Measurements from ENCODE around the gene FBXL7. TPM values are rescaled to one million over a fixed set of nuclear protein-coding genes. Genes with fewer than 3 reads are reported as not detected.

The FBXL7 gene
- total RNA-seq, 1 experiment from 2014 or later: not detected

DNA sequence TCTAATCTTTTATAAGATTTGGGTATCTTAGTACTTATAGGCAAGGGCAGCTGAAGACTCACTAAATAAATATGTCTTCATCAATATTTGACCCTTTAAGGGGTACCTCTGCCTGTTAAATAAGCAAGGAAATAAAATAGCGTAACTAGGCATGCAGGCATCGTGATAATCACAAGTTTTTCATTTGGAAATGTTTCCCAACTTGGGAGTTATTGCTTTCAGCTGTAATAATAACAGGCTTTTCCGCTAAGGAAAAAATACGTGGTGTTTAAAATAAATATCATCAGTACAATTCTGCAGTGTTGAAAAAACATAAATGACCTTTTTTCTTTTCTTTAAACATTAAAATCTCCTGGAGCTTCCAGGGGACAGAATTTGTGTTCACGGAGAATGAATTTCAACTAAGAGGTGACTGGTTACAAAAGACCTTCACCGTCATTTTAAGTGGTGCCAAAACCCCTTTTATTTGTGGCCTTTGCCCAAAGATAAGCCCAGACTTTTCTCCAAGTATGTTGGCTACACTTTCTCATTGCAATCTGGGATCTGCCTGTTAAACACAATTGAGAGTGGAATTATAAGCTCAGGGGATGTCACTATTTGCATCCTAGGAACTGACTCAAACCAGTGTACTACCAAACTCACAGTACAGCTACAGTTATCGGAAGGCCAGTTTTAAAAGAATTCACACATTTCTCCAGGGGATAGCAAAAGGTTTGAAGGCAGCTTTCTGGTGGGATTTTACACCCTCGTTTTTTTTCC, 218.6 kb downstream of the FBXL7 start:
- BruUV-seq (replicated peaks): no TSS peak
- Histone ChIP-seq H3K4me1 (ENCODE audit: control insufficient read depth, insufficient read depth, low read length) (no peaks in the 10 kb centered on the region), H3K4me3 (ENCODE audit: low read depth in 2 of 2, low read length in 2 of 2) (no peak overlapping the region), H3K9me3 (ENCODE audit: control insufficient read depth, insufficient read depth, low read depth, low read length) (no peaks in the 10 kb centered on the region), H3K27me3 (ENCODE audit: control insufficient read depth, insufficient read depth, low read length) (no peaks in the 10 kb centered on the region), H3K36me3 (ENCODE audit: control insufficient read depth, insufficient read depth, low read length) (no peaks in the 10 kb centered on the region), H3K27ac (ENCODE audit: low read length) (no peak overlapping the region)
- ATAC-seq (no peak), DNase-seq (ENCODE audit: low read depth, low spot score) (no peak)
- in situ Hi-C loops (cut with HindIII; ENCODE audit: low pct_unique_long_range_greater_than_20kb, low sequenced_read_pairs): no loop called here
- ChIA-PET CTCF (no interaction called here), POLR2A (no interaction called here)
- TF ChIP-seq, protein P1, sequence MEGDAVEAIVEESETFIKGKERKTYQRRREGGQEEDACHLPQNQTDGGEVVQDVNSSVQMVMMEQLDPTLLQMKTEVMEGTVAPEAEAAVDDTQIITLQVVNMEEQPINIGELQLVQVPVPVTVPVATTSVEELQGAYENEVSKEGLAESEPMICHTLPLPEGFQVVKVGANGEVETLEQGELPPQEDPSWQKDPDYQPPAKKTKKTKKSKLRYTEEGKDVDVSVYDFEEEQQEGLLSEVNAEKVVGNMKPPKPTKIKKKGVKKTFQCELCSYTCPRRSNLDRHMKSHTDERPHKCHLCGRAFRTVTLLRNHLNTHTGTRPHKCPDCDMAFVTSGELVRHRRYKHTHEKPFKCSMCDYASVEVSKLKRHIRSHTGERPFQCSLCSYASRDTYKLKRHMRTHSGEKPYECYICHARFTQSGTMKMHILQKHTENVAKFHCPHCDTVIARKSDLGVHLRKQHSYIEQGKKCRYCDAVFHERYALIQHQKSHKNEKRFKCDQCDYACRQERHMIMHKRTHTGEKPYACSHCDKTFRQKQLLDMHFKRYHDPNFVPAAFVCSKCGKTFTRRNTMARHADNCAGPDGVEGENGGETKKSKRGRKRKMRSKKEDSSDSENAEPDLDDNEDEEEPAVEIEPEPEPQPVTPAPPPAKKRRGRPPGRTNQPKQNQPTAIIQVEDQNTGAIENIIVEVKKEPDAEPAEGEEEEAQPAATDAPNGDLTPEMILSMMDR (IDR thresholded peaks at IDR 0.05): no peak
- TF ChIP-seq POLR2AphosphoS5 (IDR thresholded peaks at IDR 0.05; ENCODE audit: low read depth, low read length): no peak
- TF ChIP-seq TCF7L2 (IDR thresholded peaks at IDR 0.05; ENCODE audit: low read depth, low read length): no peak
- no peak for TF ChIP-seq SIN3A (IDR thresholded peaks at IDR 0.05; ENCODE audit: borderline replicate concordance, insufficient read depth, low read depth, low read length)
- TF ChIP-seq, protein P2, sequence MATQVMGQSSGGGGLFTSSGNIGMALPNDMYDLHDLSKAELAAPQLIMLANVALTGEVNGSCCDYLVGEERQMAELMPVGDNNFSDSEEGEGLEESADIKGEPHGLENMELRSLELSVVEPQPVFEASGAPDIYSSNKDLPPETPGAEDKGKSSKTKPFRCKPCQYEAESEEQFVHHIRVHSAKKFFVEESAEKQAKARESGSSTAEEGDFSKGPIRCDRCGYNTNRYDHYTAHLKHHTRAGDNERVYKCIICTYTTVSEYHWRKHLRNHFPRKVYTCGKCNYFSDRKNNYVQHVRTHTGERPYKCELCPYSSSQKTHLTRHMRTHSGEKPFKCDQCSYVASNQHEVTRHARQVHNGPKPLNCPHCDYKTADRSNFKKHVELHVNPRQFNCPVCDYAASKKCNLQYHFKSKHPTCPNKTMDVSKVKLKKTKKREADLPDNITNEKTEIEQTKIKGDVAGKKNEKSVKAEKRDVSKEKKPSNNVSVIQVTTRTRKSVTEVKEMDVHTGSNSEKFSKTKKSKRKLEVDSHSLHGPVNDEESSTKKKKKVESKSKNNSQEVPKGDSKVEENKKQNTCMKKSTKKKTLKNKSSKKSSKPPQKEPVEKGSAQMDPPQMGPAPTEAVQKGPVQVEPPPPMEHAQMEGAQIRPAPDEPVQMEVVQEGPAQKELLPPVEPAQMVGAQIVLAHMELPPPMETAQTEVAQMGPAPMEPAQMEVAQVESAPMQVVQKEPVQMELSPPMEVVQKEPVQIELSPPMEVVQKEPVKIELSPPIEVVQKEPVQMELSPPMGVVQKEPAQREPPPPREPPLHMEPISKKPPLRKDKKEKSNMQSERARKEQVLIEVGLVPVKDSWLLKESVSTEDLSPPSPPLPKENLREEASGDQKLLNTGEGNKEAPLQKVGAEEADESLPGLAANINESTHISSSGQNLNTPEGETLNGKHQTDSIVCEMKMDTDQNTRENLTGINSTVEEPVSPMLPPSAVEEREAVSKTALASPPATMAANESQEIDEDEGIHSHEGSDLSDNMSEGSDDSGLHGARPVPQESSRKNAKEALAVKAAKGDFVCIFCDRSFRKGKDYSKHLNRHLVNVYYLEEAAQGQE (IDR thresholded peaks at IDR 0.05; ENCODE audit: insufficient read depth in 1 of 2, low read depth in 2 of 2, low read length in 1 of 2): no peak
- intact Hi-C loops (cut with micrococcal nuclease; ENCODE audit: unreplicated experiment): no loop called here

DNA sequence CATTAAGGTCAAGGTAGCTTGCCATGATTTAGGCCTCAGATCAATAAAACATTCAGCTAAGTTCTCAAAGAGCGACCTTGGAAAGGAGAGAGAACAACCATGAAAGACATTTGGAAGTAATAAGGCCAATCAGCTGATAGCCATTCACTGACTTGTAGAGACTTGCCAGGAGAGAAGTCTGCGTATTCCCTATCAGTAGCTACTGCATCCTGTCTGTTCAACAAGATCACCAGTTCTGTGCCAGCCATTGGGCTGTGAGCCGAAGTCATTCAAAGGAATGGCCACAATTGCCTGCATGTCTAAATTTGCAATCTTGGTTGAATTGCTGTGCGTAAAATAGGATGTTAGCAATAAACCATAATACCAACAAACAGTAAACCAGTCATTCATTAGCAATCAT, 219.8 kb downstream of the FBXL7 start:
- ChIA-PET POLR2A (no interaction called here), CTCF (no interaction called here)
- H3K27ac ChIP-seq (ENCODE audit: low read length): no peak overlapping the region
- ATAC-seq: no peak
- no peaks in the 10 kb centered on the region for H3K36me3 ChIP-seq (ENCODE audit: control insufficient read depth, insufficient read depth, low read length)
- no peak for DNase-seq (ENCODE audit: low read depth, low spot score)
- intact Hi-C loops (cut with micrococcal nuclease; ENCODE audit: unreplicated experiment): no loop called here
- BruUV-seq (replicated peaks): no TSS peak
- no peak overlapping the region for H3K4me3 ChIP-seq (ENCODE audit: low read depth in 2 of 2, low read length in 2 of 2)
- in situ Hi-C loops (cut with HindIII; ENCODE audit: low pct_unique_long_range_greater_than_20kb, low sequenced_read_pairs): no loop called here
- no peaks in the 10 kb centered on the region for H3K9me3 ChIP-seq (ENCODE audit: control insufficient read depth, insufficient read depth, low read depth, low read length)
- TF ChIP-seq POLR2AphosphoS5 (IDR thresholded peaks at IDR 0.05; ENCODE audit: low read depth, low read length) (no peak), TCF7L2 (IDR thresholded peaks at IDR 0.05; ENCODE audit: low read depth, low read length) (no peak), SIN3A (IDR thresholded peaks at IDR 0.05; ENCODE audit: borderline replicate concordance, insufficient read depth, low read depth, low read length) (no peak)
- TF ChIP-seq, protein P2 (IDR thresholded peaks at IDR 0.05; ENCODE audit: insufficient read depth in 1 of 2, low read depth in 2 of 2, low read length in 1 of 2): no peak
- TF ChIP-seq, protein P1 (IDR thresholded peaks at IDR 0.05): no peak
- H3K4me1 ChIP-seq (ENCODE audit: control insufficient read depth, insufficient read depth, low read length): no peaks in the 10 kb centered on the region
- no peaks in the 10 kb centered on the region for H3K27me3 ChIP-seq (ENCODE audit: control insufficient read depth, insufficient read depth, low read length)

All from Panc1 (cell line).